Measurements from ENCODE around the gene S100A14.

DNA sequence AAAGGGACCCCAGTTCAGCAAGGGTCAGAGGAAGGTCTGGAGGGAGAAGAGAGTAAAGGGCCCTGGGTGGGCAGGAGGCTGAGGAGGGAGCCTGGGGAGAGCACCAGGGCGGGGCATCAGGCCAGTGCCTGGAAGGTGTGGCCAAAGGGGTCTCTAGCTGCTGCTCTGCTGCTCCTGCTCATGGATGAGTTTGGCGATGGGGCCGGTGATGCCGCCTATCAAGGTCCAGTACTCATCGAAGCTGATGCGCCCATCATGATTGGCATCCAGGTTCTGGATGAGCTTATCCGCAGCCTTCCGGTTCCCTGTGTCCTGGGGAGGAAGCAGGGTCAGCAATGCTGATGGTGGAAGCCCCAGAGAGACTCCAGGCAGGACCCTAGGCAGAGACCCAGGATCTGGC, 8.7 kb downstream of the S100A14 start:
- TF ChIP-seq, protein P1, sequence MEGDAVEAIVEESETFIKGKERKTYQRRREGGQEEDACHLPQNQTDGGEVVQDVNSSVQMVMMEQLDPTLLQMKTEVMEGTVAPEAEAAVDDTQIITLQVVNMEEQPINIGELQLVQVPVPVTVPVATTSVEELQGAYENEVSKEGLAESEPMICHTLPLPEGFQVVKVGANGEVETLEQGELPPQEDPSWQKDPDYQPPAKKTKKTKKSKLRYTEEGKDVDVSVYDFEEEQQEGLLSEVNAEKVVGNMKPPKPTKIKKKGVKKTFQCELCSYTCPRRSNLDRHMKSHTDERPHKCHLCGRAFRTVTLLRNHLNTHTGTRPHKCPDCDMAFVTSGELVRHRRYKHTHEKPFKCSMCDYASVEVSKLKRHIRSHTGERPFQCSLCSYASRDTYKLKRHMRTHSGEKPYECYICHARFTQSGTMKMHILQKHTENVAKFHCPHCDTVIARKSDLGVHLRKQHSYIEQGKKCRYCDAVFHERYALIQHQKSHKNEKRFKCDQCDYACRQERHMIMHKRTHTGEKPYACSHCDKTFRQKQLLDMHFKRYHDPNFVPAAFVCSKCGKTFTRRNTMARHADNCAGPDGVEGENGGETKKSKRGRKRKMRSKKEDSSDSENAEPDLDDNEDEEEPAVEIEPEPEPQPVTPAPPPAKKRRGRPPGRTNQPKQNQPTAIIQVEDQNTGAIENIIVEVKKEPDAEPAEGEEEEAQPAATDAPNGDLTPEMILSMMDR (IDR thresholded peaks at IDR 0.05) = no peak
- TF ChIP-seq, protein P2, sequence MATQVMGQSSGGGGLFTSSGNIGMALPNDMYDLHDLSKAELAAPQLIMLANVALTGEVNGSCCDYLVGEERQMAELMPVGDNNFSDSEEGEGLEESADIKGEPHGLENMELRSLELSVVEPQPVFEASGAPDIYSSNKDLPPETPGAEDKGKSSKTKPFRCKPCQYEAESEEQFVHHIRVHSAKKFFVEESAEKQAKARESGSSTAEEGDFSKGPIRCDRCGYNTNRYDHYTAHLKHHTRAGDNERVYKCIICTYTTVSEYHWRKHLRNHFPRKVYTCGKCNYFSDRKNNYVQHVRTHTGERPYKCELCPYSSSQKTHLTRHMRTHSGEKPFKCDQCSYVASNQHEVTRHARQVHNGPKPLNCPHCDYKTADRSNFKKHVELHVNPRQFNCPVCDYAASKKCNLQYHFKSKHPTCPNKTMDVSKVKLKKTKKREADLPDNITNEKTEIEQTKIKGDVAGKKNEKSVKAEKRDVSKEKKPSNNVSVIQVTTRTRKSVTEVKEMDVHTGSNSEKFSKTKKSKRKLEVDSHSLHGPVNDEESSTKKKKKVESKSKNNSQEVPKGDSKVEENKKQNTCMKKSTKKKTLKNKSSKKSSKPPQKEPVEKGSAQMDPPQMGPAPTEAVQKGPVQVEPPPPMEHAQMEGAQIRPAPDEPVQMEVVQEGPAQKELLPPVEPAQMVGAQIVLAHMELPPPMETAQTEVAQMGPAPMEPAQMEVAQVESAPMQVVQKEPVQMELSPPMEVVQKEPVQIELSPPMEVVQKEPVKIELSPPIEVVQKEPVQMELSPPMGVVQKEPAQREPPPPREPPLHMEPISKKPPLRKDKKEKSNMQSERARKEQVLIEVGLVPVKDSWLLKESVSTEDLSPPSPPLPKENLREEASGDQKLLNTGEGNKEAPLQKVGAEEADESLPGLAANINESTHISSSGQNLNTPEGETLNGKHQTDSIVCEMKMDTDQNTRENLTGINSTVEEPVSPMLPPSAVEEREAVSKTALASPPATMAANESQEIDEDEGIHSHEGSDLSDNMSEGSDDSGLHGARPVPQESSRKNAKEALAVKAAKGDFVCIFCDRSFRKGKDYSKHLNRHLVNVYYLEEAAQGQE (IDR thresholded peaks at IDR 0.05; ENCODE audit: insufficient read depth in 1 of 2, low read depth in 2 of 2, low read length in 1 of 2) = no peak
- TF ChIP-seq POLR2AphosphoS5 (IDR thresholded peaks at IDR 0.05; ENCODE audit: low read depth, low read length) (no peak), TCF7L2 (IDR thresholded peaks at IDR 0.05; ENCODE audit: low read depth, low read length) (no peak), SIN3A (IDR thresholded peaks at IDR 0.05; ENCODE audit: borderline replicate concordance, insufficient read depth, low read depth, low read length) (no peak)

Measured in Panc1 (cell line).